Fibroblast of lung (primary cell): Measurements from ENCODE around the gene AMACR.

Experiments
- CTCF ChIP-seq, 2 donors: IDR thresholded peaks in 1 of 2; conservative IDR thresholded peaks in 1 of 2; 1 replicate in 1 of 2; 2 replicates in 1 of 2; pipeline ENCODE4 v1.5.1; 2011 to 2012; ENCODE audit warnings: low read length in 2 of 2, control low read depth in 1 of 2, inconsistent platforms in 1 of 2, low read depth in 1 of 2, mild to moderate bottlenecking in 1 of 2
- EZH2 ChIP-seq: IDR thresholded peaks from 2 replicates; pipeline ENCODE4 v1.5.1; 2012; ENCODE audit warnings: low read length, control low read depth, mild to moderate bottlenecking; ENCODE audit errors: missing control alignments

DNA sequence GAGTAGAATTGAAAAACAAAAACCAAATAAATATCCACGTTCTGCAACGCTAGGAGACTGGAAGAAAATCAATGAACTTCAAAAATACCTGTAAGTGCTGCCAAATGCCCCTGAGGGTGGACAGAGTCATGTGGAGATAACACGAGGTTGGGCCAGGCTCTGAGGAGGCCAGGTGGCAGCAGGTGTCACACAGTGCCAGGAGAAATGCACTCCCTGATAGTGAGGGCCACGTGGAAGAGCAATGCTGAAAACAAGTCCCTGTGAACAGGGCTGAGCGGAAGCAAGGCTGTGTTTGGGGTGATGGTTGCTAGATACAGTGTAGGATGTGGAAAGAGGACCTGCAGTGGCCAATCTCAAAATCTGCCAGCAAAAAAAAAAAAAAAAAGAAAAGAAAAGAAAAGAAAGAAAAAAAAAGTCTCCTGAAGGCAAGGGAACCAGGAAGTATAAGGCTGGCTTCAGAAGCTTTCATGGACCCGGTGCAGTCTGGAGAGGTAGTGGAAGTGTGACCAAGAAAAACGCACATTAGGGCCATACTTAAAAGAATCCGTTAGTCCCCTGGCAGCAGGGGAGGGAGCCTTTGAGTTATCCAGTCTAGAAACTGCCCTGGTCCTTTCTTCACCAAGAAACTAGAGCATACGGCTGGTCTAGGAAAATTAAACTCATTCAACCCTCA lies 18.4 kb upstream of the AMACR start:
- TF ChIP-seq CTCF (conservative IDR thresholded peaks at IDR 0.05 in 1 of 2, IDR thresholded peaks at IDR 0.05 in 1 of 2; ENCODE audit: low read depth in 1 of 2, low read length in 2 of 2) (no peak), EZH2 (no peak)
